HFFc6 (cell line): ENCODE results near the gene ITPR1. TPM values are rescaled to one million over a fixed set of nuclear protein-coding genes. Genes with fewer than 3 reads are reported as not detected.
"Not testable (repeated sequence)": the region's sequence is repeated elsewhere in the genome, so short reads cannot be mapped to it uniquely, and the experiment has no call there.

ENCODE experiments used
- DNase-seq: peaks from one replicate; pipeline ENCODE4 v3.0.0-alpha.2; 2018
- H3K27ac Mint-ChIP-seq: 2 replicates; pipeline ENCODE4 v1.8.0; 2020; ENCODE audit warnings: mild to moderate bottlenecking, mixed read lengths
- H3K27me3 Mint-ChIP-seq: 2 replicates; pipeline ENCODE4 v1.8.0; 2021; ENCODE audit warnings: mild to moderate bottlenecking, moderate library complexity, mixed read lengths; ENCODE audit not compliant: insufficient read depth
- H3K36me3 Mint-ChIP-seq: 2 replicates; pipeline ENCODE4 v1.8.0; 2021; ENCODE audit warnings: low read depth, mixed read lengths
- H3K4me1 Mint-ChIP-seq: 2 replicates; pipeline ENCODE4 v1.8.0; 2020; ENCODE audit warnings: low read depth, mixed read lengths
- H3K4me3 Mint-ChIP-seq: 2 replicates; pipeline ENCODE4 v1.8.0; 2020; ENCODE audit warnings: mild to moderate bottlenecking, moderate library complexity, mixed read lengths
- H3K9me3 Mint-ChIP-seq: 2 replicates; pipeline ENCODE4 v1.8.0; 2020; ENCODE audit warnings: mild to moderate bottlenecking, mixed read lengths
- total RNA-seq, 6 experiments: library from RNA; stranded (reverse); fragmentation: NEBNext Ultra II Directional; extraction: Animal tissue kit (Norgen Biotek cat#: 25700); gene quantifications; 2 replicates in 1 of 6; 3 replicates in 5 of 6; pipeline ENCODE4 v1.2.3, GENCODE V29; 2021
- TF ChIP-seq, protein P1 (sequence below): fragments of 200-600 bp; sonication (generic); IDR thresholded peaks from 2 replicates; pipeline ENCODE4 v1.5.0; 2021; ENCODE audit warnings: antibody characterized with exemption, mild to moderate bottlenecking

ITPR1 gene
- total RNA-seq, 6 experiments from 2014 or later: 4.9 to 8.3 (median 6.1) TPM

DNA sequence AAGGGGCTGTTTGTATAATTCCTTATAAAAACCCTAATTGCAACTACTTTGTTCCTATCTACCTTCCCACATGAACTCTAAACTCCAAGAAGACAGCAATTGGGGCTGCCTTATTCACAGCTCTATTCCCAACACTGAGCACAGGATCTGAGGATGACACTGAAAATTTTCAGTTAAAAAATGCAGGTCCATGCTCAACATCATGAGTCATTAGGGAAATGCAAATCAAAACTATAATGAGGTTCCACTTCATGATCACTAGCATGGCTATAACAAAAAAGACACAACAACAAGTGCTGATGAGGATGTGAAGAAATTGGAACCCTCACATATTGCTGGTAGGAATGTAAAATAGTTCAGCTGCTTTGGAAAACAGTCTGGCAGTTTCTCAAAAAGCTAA, 39.0 kb upstream of the ITPR1 start:
- Mint-ChIP-seq H3K27me3 (no peaks in the 10 kb centered on the region), H3K36me3 (no peaks in the 10 kb centered on the region), H3K27ac (no peak overlapping the region; the same call in 1 of the 2 replicates), H3K4me1 (peaks cover 13% of the 10 kb centered on the region), H3K9me3 (no peaks in the 10 kb centered on the region), H3K4me3 (no peak overlapping the region)
- no peak for DNase-seq
- TF ChIP-seq, protein P1, sequence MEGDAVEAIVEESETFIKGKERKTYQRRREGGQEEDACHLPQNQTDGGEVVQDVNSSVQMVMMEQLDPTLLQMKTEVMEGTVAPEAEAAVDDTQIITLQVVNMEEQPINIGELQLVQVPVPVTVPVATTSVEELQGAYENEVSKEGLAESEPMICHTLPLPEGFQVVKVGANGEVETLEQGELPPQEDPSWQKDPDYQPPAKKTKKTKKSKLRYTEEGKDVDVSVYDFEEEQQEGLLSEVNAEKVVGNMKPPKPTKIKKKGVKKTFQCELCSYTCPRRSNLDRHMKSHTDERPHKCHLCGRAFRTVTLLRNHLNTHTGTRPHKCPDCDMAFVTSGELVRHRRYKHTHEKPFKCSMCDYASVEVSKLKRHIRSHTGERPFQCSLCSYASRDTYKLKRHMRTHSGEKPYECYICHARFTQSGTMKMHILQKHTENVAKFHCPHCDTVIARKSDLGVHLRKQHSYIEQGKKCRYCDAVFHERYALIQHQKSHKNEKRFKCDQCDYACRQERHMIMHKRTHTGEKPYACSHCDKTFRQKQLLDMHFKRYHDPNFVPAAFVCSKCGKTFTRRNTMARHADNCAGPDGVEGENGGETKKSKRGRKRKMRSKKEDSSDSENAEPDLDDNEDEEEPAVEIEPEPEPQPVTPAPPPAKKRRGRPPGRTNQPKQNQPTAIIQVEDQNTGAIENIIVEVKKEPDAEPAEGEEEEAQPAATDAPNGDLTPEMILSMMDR: no peak

DNA sequence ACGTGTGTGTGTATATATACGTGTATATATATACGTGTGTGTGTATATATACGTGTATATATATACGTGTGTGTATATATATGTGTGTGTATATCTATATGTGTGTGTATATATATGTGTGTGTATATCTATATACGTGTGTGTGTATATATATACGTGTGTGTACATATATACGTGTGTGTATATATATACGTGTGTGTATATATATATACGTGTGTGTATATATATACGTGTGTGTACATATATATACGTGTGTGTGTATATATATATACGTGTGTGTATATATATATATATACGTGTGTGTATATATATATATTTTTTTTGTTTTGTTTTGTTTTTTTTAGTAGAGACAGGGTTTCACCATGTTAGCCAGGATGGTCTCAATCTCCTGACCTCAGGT, 36.4 kb upstream of the ITPR1 start:
- H3K9me3 Mint-ChIP-seq, DNase-seq, H3K36me3 Mint-ChIP-seq, H3K27me3 Mint-ChIP-seq, H3K4me3 Mint-ChIP-seq, H3K27ac Mint-ChIP-seq: not testable (repeated sequence)
- peaks cover 13% of the 10 kb centered on the region for H3K4me1 Mint-ChIP-seq

DNA sequence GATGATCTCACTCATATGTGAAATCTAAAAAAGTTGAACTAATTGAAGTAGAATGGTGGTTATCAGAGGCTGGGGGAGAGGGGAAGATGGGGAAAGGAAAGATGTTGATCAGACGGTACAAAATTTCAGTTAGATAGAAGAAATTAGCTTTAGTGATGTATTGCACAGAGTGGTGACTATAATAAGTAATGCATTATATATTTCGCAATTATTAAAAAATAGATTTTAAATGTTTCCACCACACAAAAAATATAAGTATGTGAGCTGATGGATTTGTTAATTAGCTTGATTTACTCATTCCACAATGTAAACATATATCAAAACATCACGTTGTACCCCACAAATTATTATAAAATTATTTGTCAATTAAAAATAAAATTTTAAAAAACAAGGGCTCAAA, 34.2 kb upstream of the ITPR1 start:
- Mint-ChIP-seq H3K4me3 (no peak overlapping the region), H3K27ac (no peak overlapping the region), H3K36me3 (no peaks in the 10 kb centered on the region), H3K9me3 (no peaks in the 10 kb centered on the region), H3K27me3 (no peaks in the 10 kb centered on the region), H3K4me1 (peaks cover 10% of the 10 kb centered on the region)
- no peak for DNase-seq
- TF ChIP-seq, protein P1: no peak

DNA sequence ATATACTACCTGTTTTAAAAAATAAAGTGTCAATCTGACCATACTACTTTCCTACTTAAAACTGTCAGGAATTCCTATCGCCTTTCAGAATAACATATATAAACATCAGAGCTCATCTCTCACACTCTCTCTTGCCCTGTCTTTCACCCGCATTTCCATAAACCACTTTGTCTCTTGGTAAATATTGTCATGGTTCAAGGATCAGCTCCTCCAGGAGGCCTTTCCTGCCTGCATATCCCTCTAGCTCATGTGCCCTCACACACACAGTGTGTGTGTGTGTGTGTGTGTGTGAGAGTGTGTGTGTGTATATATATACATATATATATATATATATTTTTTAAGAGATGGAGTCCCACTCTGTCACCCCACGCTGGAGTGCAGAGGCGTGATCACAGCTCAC, 32.8 kb upstream of the ITPR1 start:
- no peak for DNase-seq
- TF ChIP-seq, protein P1: no peak
- Mint-ChIP-seq H3K27ac (no peak overlapping the region), H3K27me3 (no peaks in the 10 kb centered on the region), H3K9me3 (no peaks in the 10 kb centered on the region), H3K4me1 (peaks cover under 1% of the 10 kb centered on the region), H3K36me3 (no peaks in the 10 kb centered on the region), H3K4me3 (no peak overlapping the region)

DNA sequence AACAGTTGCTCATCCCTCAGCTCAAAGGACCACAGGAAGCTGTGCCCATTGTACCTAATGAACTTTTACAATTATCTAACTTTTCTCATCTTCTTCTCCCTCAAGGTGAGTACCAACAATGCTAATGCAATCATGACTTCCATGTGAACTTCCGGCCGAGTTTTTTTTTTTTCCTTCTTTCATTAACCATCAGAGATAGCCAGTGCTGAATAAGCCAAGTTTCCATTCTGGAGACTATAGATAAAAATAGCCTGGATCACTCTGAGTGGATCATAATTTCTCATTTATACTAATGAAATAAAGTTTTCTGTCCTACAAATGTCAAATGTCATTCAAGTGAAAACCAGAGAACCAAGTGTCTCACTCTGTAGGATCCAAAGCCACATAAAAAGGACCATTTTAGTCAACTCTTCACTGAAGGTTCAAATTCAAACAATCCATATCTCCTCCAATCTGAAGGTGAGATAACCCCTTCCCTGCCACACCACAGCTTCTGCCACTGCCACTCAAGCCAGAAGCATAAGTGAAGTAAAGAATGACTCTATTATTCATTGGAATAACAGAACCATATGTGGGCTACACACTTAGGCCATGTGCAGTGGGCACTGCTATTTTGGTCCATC, 31.6 kb upstream of the ITPR1 start:
- TF ChIP-seq, protein P1: no peak
- H3K4me1 Mint-ChIP-seq: peaks cover 8% of the 10 kb centered on the region
- no peaks in the 10 kb centered on the region for H3K27me3 Mint-ChIP-seq
- no peak for DNase-seq
- no peaks in the 10 kb centered on the region for H3K9me3 Mint-ChIP-seq
- no peak overlapping the region for H3K4me3 Mint-ChIP-seq
- no peaks in the 10 kb centered on the region for H3K36me3 Mint-ChIP-seq
- no peak overlapping the region for H3K27ac Mint-ChIP-seq

DNA sequence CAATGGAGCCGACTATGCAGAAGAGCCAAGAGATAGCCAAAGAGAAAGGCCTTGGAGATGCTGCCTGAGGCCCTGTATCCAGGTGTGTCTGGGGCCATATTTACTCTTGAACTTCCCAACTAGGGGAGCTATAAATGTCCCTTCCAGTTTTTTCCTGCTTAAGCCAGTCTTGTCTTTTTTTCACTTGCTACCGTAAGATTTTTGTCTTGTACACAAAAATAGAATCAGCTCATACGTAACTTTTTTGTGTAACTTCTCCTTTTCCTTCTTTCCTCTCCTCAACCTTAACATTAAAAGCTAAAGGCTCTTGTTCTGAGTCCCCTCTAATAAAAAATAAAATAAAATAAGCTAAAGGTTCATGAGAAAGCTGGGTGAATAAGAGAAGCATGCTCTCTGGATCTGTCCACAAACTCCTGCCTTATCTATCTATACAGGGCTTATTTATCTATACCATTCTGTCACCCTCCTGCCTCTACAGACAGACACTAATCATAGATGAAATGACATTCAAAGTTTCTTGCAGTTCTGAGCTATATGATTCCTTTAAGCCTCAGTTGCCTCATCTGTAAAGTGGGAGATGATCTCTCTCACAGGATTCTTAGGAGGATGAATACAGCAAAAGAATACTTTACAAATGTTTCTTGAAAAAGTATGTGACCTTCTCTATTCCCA, 30.6 kb upstream of the ITPR1 start:
- Mint-ChIP-seq H3K27me3 (no peaks in the 10 kb centered on the region), H3K4me1 (peaks cover 12% of the 10 kb centered on the region), H3K36me3 (no peaks in the 10 kb centered on the region), H3K9me3 (no peaks in the 10 kb centered on the region), H3K4me3 (no peak overlapping the region), H3K27ac (no peak overlapping the region)
- no peak for DNase-seq
- TF ChIP-seq, protein P1: no peak
